ENCODE data around the gene NDUFV2. TPM values are rescaled to one million over a fixed set of nuclear protein-coding genes. Genes with fewer than 3 reads are reported as not detected.
A peak's percentile ranks its signal among the peaks of the same experiment; 100 is the strongest.

Gene NDUFV2
- total and polyA plus RNA-seq, 2 of the 8 experiments (the other 6 are each of a cell fraction or from before 2014, with no cell fraction given) = 90.8 to 191 TPM

DNA sequence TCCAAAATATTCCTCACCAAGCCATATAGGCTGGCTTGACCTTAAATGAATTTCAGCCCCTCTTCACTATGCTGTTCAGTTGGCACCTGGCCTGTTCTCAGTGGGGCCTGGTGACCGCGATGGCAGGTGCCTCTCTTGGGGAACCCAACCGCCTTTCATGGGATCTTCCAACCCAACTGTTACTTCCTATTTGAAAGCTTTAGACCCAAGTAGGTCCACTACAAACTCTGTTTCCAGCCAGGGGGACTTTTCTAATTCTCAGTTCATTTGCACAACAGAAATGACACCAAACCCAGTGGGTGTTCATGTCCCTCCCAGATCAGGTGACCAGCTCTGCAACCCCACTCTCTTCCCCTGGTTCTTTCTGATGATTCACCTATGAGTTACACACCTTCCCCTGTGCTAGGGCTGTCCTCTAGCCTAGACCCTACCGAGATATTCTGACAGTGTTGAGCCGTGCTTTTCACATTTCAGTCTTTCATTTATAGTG, 35.6 kb upstream of the NDUFV2 start:
- H2AFZ ChIP-seq (ENCODE audit: low read length) = 0 out of 2 replicates have a peak overlapping the region, but pooled peaks have one; percentile 60
- H3K9ac ChIP-seq (replicated peaks in 1 of 4; ENCODE audit: extremely low read depth in 1 of 4, low read depth in 3 of 4, low read length in 3 of 4) = no peak overlapping the region
- no peak overlapping the region for H4K8ac ChIP-seq (ENCODE audit: extremely low read depth, insufficient read depth, low read length)
- no peaks in the 10 kb centered on the region for H3K9me3 ChIP-seq (ENCODE audit: insufficient read depth in 2 of 2, low read depth in 1 of 2, low read length in 1 of 2)
- DNase-seq (ENCODE audit: low read depth in 1 of 2, low spot score in 2 of 2) (no peak), FAIRE-seq (no peak)
- no peaks in the 10 kb centered on the region for H3K79me2 ChIP-seq (ENCODE audit: control insufficient read depth in 1 of 2, insufficient read depth in 2 of 2, low read length in 2 of 2)
- 89% methylated on average over 5 of the region's 5 CpGs; no CpG with 5 or more reads in 1 of the 2 experiments for WGBS, 2 experiments (ENCODE audit: extremely low coverage in 1 of 2, insufficient coverage in 1 of 2, insufficient read length in 1 of 2, insufficient replicate concordance in 2 of 2, low coverage in 1 of 2, low lambda C conversion rate in 2 of 2, missing lambda C conversion rate in 1 of 2)
- H3K4me3 ChIP-seq (ENCODE audit: extremely low read depth in 1 of 4, insufficient read depth in 2 of 4, low read depth in 3 of 4, low read length in 4 of 4) = no peak overlapping the region
- H3K36me3 ChIP-seq (ENCODE audit: control insufficient read depth in 2 of 4, insufficient read depth in 4 of 4, low read length in 3 of 4) = no peaks in the 10 kb centered on the region
- H3K23me2 ChIP-seq (ENCODE audit: low read depth, low read length) = no peaks in the 10 kb centered on the region; the same call in 1 of the 2 replicates
- no peak overlapping the region for H3K56ac ChIP-seq (replicated peaks; ENCODE audit: insufficient read length, low read depth, low read length)
- H4K91ac ChIP-seq (replicated peaks; ENCODE audit: insufficient read length, low read length) = no peak overlapping the region
- H2BK5ac ChIP-seq (ENCODE audit: low read depth, low read length) = no peak overlapping the region
- no peak overlapping the region; the same call in 1 of the 2 replicates for H3K18ac ChIP-seq (ENCODE audit: extremely low read depth, low read length)
- H4K5ac ChIP-seq (ENCODE audit: insufficient read length, low read depth, low read length) = no peak overlapping the region
- H3K23ac ChIP-seq (ENCODE audit: insufficient read length) = no peak overlapping the region
- no peaks in the 10 kb centered on the region for H4K20me1 ChIP-seq (replicated peaks in 1 of 2; ENCODE audit: control insufficient read depth in 1 of 2, insufficient read depth in 2 of 2, low read length in 2 of 2)
- no peak overlapping the region for H2AK5ac ChIP-seq (ENCODE audit: low read depth, low read length)
- ChIA-PET POLR2A (ENCODE audit: partially characterized antibody) (interaction anchor here (0.7 kb wide), 1 partner anchor 36 kb away, joined by 4 read pairs; no protein-coding TSS in a partner anchor), CTCF (ENCODE audit: partially characterized antibody) (interaction anchor here (1.2 to 1.3 kb wide), 2 partner anchors 238 to 283 kb away, joined by 3 read pairs; no protein-coding TSS in a partner anchor)
- no peak overlapping the region for H3K4ac ChIP-seq (replicated peaks; ENCODE audit: insufficient read length, low read depth, low read length)
- no peak overlapping the region for H2BK120ac ChIP-seq (replicated peaks; ENCODE audit: low read depth, low read length)
- no peak overlapping the region for H3K4me2 ChIP-seq (ENCODE audit: insufficient read depth in 1 of 2, low read depth in 2 of 2, low read length in 2 of 2)
- no peak overlapping the region for H2BK20ac ChIP-seq (ENCODE audit: low read length)
- no peaks in the 10 kb centered on the region for H3K79me1 ChIP-seq (ENCODE audit: low read depth, low read length)
- H2BK12ac ChIP-seq (ENCODE audit: low read depth, low read length) = no peak overlapping the region
- no peak overlapping the region for H3K14ac ChIP-seq (ENCODE audit: insufficient read length)
- H2BK15ac ChIP-seq (ENCODE audit: low read length) = no peak overlapping the region
- H3K27ac ChIP-seq (ENCODE audit: low read depth, low read length) = no peak overlapping the region
- H3K4me1 ChIP-seq (replicated peaks in 1 of 4; ENCODE audit: control insufficient read depth in 3 of 4, insufficient read depth in 4 of 4, low read length in 3 of 4) = no peaks in the 10 kb centered on the region
- H3K27me3 ChIP-seq (replicated peaks in 1 of 4; ENCODE audit: control insufficient read depth in 3 of 4, extremely low read depth in 1 of 4, insufficient read depth in 3 of 4, low read length in 3 of 4) = no peaks in the 10 kb centered on the region
- TF ChIP-seq HDAC6 (IDR thresholded peaks at IDR 0.05; ENCODE audit: low read depth, low read length) (no peak), CREB1 (IDR thresholded peaks at IDR 0.05) (no peak), CTBP2 (IDR thresholded peaks at IDR 0.05; ENCODE audit: borderline replicate concordance, insufficient read depth, insufficient read length, low read length) (no peak), ASH2L (IDR thresholded peaks at IDR 0.05; ENCODE audit: low read length) (no peak), TAF1 (IDR thresholded peaks at IDR 0.05; ENCODE audit: low read depth, low read length) (no peak), NRF1 (IDR thresholded peaks at IDR 0.05; ENCODE audit: low read depth, low read length) (no peak), SP2 (IDR thresholded peaks at IDR 0.05; ENCODE audit: low read length) (no peak), CBX8 (IDR thresholded peaks at IDR 0.05; ENCODE audit: borderline replicate concordance, low read depth, low read length) (no peak), HDAC2 (IDR thresholded peaks at IDR 0.05; ENCODE audit: borderline replicate concordance in 1 of 2, low read depth in 2 of 2, low read length in 2 of 2) (no peak), RNF2 (IDR thresholded peaks at IDR 0.05; ENCODE audit: borderline replicate concordance, low read depth, low read length, missing control alignments, poor library complexity, severe bottlenecking) (no peak), GTF2F1 (IDR thresholded peaks at IDR 0.05; ENCODE audit: borderline replicate concordance, low read depth, low read length) (no peak)
- TF ChIP-seq, protein P1, sequence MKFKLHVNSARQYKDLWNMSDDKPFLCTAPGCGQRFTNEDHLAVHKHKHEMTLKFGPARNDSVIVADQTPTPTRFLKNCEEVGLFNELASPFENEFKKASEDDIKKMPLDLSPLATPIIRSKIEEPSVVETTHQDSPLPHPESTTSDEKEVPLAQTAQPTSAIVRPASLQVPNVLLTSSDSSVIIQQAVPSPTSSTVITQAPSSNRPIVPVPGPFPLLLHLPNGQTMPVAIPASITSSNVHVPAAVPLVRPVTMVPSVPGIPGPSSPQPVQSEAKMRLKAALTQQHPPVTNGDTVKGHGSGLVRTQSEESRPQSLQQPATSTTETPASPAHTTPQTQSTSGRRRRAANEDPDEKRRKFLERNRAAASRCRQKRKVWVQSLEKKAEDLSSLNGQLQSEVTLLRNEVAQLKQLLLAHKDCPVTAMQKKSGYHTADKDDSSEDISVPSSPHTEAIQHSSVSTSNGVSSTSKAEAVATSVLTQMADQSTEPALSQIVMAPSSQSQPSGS (IDR thresholded peaks at IDR 0.05; ENCODE audit: low read length) = no peak
